Endothelial cell (in vitro differentiated cells): ENCODE measurements around the gene CFAP46. TPM values are rescaled to one million over a fixed set of nuclear protein-coding genes. Genes with fewer than 3 reads are reported as not detected.
"Not testable (repeated sequence)": the region's sequence is repeated elsewhere in the genome, so short reads cannot be mapped to it uniquely, and the experiment has no call there.

Experiments
- DNase-seq: peaks from one replicate; pipeline ENCODE4 v3.0.0; 2021; ENCODE audit warnings: low spot score
- H3K27ac Mint-ChIP-seq: one replicate; pipeline ENCODE4 v1.8.0; 2021; ENCODE audit warnings: mixed read lengths, inconsistent platforms; ENCODE audit not compliant: unreplicated experiment
- H3K27me3 Mint-ChIP-seq: one replicate; pipeline ENCODE4 v1.8.0; 2021; ENCODE audit warnings: mild to moderate bottlenecking, moderate library complexity, mixed read lengths, inconsistent platforms; ENCODE audit not compliant: unreplicated experiment
- H3K36me3 Mint-ChIP-seq: one replicate; pipeline ENCODE4 v1.8.0; 2021; ENCODE audit warnings: mild to moderate bottlenecking, low read depth, mixed read lengths, inconsistent platforms; ENCODE audit not compliant: unreplicated experiment
- H3K4me1 Mint-ChIP-seq: one replicate; pipeline ENCODE4 v1.8.0; 2021; ENCODE audit warnings: mild to moderate bottlenecking, mixed read lengths, inconsistent platforms; ENCODE audit not compliant: unreplicated experiment
- H3K4me3 Mint-ChIP-seq: one replicate; pipeline ENCODE4 v1.8.0; 2021; ENCODE audit warnings: mild to moderate bottlenecking, mixed read lengths, inconsistent platforms; ENCODE audit not compliant: unreplicated experiment
- H3K9me3 Mint-ChIP-seq: one replicate; pipeline ENCODE4 v1.8.0; 2021; ENCODE audit warnings: mixed read lengths, inconsistent platforms; ENCODE audit not compliant: unreplicated experiment
- CTCF ChIP-seq: fragments of 200-600 bp; sonication (generic); IDR thresholded peaks from one replicate; pipeline ENCODE4 v1.5.0; 2021; ENCODE audit warnings: antibody characterized with exemption; ENCODE audit not compliant: unreplicated experiment
- total RNA-seq: library from RNA; stranded (reverse); fragmentation: NEBNext Ultra II Directional; extraction: Animal tissue kit (Norgen Biotek cat#: 25700); gene quantifications from one replicate; pipeline ENCODE4 v1.2.1, GENCODE V29; 2021; ENCODE audit not compliant: unreplicated experiment

CFAP46 gene
- total RNA-seq, 1 donor from 2014 or later, result 0.95 TPM

- no peaks in the 10 kb centered on the region for H3K4me1 Mint-ChIP-seq
Measured at GRCh38 chr10:132967540-132967939, 25.2 kb upstream of the CFAP46 start.

GRCh38 chr10:132965411-132966057, 23.2 kb upstream of the CFAP46 start:
- no peaks in the 10 kb centered on the region for H3K4me1 Mint-ChIP-seq
- peaks cover 5% of the 10 kb centered on the region for H3K27me3 Mint-ChIP-seq
- no peak overlapping the region for H3K4me3 Mint-ChIP-seq
- H3K27ac Mint-ChIP-seq, result no peak overlapping the region
- DNase-seq, result no peak
- TF ChIP-seq CTCF, result no peak
- H3K36me3 Mint-ChIP-seq, result no peaks in the 10 kb centered on the region
- no peaks in the 10 kb centered on the region for H3K9me3 Mint-ChIP-seq

More at GRCh38 chr10:132967540-132967939, 25.2 kb upstream of the CFAP46 start:
- DNase-seq, result no peak
- Mint-ChIP-seq H3K9me3 (no peaks in the 10 kb centered on the region), H3K27me3 (peaks cover 7% of the 10 kb centered on the region), H3K4me3 (no peak overlapping the region), H3K36me3 (no peaks in the 10 kb centered on the region), H3K27ac (no peak overlapping the region)
- TF ChIP-seq CTCF, result no peak

GRCh38 chr10:132964707-132965410, 22.5 kb upstream of the CFAP46 start:
- H3K4me3 Mint-ChIP-seq, H3K27ac Mint-ChIP-seq, DNase-seq, H3K4me1 Mint-ChIP-seq, H3K36me3 Mint-ChIP-seq, H3K9me3 Mint-ChIP-seq, H3K27me3 Mint-ChIP-seq: not testable (repeated sequence)

- no peak for TF ChIP-seq CTCF
- no peak overlapping the region for H3K27ac Mint-ChIP-seq
- peaks cover 5% of the 10 kb centered on the region for H3K27me3 Mint-ChIP-seq
- H3K9me3 Mint-ChIP-seq, result no peaks in the 10 kb centered on the region
- no peaks in the 10 kb centered on the region for H3K4me1 Mint-ChIP-seq
- H3K4me3 Mint-ChIP-seq, result no peak overlapping the region
- no peak for DNase-seq
- no peaks in the 10 kb centered on the region for H3K36me3 Mint-ChIP-seq
Measured at GRCh38 chr10:132964231-132964630, 21.9 kb upstream of the CFAP46 start.

- no peaks in the 10 kb centered on the region for H3K36me3 Mint-ChIP-seq
- H3K27ac Mint-ChIP-seq, result no peak overlapping the region
- no peaks in the 10 kb centered on the region for H3K4me1 Mint-ChIP-seq
- H3K4me3 Mint-ChIP-seq, result peak overlapping the region; percentile 28
- H3K9me3 Mint-ChIP-seq, result no peaks in the 10 kb centered on the region
- TF ChIP-seq CTCF, result no peak
- no peak for DNase-seq
- peaks cover 5% of the 10 kb centered on the region for H3K27me3 Mint-ChIP-seq
Measured at GRCh38 chr10:132963430-132963960, 21.1 kb upstream of the CFAP46 start.
